ENCODE measurements around the gene MEIKIN. TPM values are rescaled to one million over a fixed set of nuclear protein-coding genes. Genes with fewer than 3 reads are reported as not detected.

The MEIKIN gene
- total and polyA plus RNA-seq, 9 donors: 0.29 TPM; not detected in 8

DNA sequence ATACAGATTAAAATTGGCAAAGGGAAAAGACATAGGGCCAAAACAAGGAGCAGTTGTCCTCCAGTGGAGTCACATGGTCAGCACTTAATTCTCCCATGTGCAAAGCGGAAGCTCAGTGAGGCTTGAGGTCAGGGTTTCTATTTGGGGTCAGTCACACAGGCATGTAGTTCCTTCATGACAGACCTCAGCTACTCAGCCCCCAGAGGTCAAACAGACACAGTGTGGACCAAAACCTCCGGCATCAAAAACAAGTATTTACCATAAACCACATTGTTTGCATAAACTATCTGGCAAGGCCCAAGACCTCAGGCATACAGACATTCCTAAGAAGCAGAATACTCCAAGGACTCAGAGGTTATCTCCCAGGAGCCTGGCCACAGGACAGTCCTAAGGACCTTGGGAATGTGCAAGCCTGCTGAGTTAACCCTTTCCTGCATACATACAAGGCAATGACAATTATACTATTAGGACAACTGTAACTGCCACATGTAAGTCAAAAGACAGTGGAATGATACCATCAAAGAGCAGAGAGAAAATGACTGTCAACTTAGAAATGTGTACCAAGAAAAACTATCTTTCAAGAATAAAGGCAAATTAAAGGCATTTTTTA lies 120.0 kb downstream of the MEIKIN start:
- no peaks in the 10 kb centered on the region for H3K36me3 ChIP-seq
- peaks cover 0 to 3% of the 10 kb centered on the region in 2 donors for H3K9me3 ChIP-seq
- no peaks in the 10 kb centered on the region for H3K4me1 ChIP-seq (ENCODE audit: insufficient read depth)
- TF ChIP-seq POLR2A (IDR thresholded peaks at IDR 0.05) (no peak), CTCF (IDR thresholded peaks at IDR 0.05) (no peak)
- intact Hi-C loops (cut with DNase I): no loop called here
- DNase-seq: no peak
- H3K4me3 ChIP-seq: no peak overlapping the region
- no peaks in the 10 kb centered on the region for H3K27me3 ChIP-seq
- 50 to 68% (median 56%) methylated on average over 2 of the region's 2 CpGs for WGBS, 3 donors
- H3K27ac ChIP-seq: no peak overlapping the region

DNA sequence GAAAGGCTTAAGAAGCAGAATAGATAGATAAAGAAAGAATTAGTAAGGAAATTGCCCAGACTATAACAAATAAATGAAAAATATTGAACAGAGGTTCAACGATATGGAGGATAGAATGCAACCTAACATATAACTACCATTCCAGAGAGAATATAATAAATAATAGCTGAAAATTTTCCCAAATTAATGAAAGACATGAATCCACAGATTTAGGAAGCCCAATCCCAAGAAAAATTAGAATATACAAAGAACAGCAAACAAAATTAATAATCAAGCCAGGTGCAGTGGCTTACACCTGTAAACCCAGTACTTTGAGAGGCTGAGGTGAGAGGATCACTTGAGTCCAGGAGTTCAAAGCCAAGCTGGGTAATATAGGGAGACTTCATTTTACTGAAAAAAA lies 120.8 kb downstream of the MEIKIN start:
- H3K4me3 ChIP-seq: no peak overlapping the region
- 91 to 95% (median 93%) methylated on average over 1 of the region's 1 CpG for WGBS, 3 donors
- intact Hi-C loops (cut with DNase I): no loop called here

GRCh38 chr5:131821221-131821620 lies 124.2 kb downstream of the MEIKIN start:
- DNase-seq: no peak
- H3K36me3 ChIP-seq: no peaks in the 10 kb centered on the region
- TF ChIP-seq POLR2A (IDR thresholded peaks at IDR 0.05) (no peak), CTCF (IDR thresholded peaks at IDR 0.05) (no peak), EP300 (IDR thresholded peaks at IDR 0.05) (no peak)
- H3K27me3 ChIP-seq: no peaks in the 10 kb centered on the region
- WGBS, 3 donors: 22 to 35% (median 23%) methylated on average over 1 of the region's 1 CpG
- intact Hi-C loops (cut with DNase I): no loop called here
- H3K27ac ChIP-seq: no peak overlapping the region
- no peaks in the 10 kb centered on the region for H3K4me1 ChIP-seq (ENCODE audit: insufficient read depth)
- no peak overlapping the region for H3K4me3 ChIP-seq
- peaks cover 0 to 3% of the 10 kb centered on the region in 2 donors for H3K9me3 ChIP-seq

More for the DNA sequence above, 120.8 kb downstream of the MEIKIN start:
- Histone ChIP-seq H3K9me3 (peaks cover 0 to 3% of the 10 kb centered on the region in 2 donors), H3K27ac (no peak overlapping the region), H3K36me3 (no peaks in the 10 kb centered on the region), H3K4me1 (ENCODE audit: insufficient read depth) (no peaks in the 10 kb centered on the region), H3K27me3 (no peaks in the 10 kb centered on the region)
- TF ChIP-seq POLR2A (IDR thresholded peaks at IDR 0.05) (no peak), EP300 (IDR thresholded peaks at IDR 0.05) (no peak), CTCF (IDR thresholded peaks at IDR 0.05) (no peak)
- no peak for DNase-seq

DNA sequence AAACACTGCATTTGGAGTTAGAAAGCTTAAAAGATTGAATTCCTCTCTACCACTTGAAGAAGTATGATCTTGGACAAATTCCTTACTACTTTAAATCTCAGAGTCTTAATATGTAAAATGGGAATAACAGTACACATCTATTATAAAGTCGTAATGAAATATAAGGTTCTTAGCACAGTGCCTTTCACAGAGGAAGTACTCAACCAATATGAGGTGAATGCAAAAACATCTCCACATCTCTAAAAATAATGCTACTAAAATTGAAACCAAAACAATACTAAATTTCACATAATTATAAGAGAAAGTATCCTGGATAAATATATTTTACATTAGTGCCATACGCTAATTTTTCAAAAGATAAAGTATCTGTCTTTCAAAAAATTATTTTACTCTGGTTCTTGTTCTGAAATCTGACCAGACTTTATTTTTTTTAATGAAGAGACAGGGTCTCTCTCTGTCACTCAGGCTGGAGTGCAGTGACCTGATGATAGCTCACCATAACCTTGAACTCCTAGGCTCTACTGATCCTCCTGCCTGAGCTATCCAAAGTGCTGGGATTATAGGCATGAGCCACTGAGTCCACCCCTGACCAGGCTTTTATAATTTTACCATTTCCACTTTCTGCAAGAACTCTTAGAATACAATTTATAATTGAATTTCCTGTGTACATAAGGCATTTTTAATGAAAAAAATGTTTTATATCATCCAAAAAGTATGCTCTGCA lies 127.3 kb downstream of the MEIKIN start:
- no peak for DNase-seq
- Histone ChIP-seq H3K36me3 (no peaks in the 10 kb centered on the region), H3K4me3 (no peak overlapping the region), H3K27me3 (no peaks in the 10 kb centered on the region), H3K4me1 (ENCODE audit: insufficient read depth) (no peaks in the 10 kb centered on the region), H3K9me3 (no peaks in the 10 kb centered on the region), H3K27ac (no peak overlapping the region)
- 80 to 91% (median 85%) methylated on average over 2 of the region's 2 CpGs for WGBS, 3 donors
- intact Hi-C loops (cut with DNase I): no loop called here
- no peak for TF ChIP-seq EP300 (IDR thresholded peaks at IDR 0.05)
- TF ChIP-seq POLR2A (IDR thresholded peaks at IDR 0.05): no peak
- TF ChIP-seq CTCF (IDR thresholded peaks at IDR 0.05): no peak

Data from ovary (tissue), 9 donors.